Endometrial microvascular endothelial cells (primary cell): ENCODE measurements around the gene PRKD2. TPM values are rescaled to one million over a fixed set of nuclear protein-coding genes. Genes with fewer than 3 reads are reported as not detected.

ENCODE experiments used
- in situ Hi-C: cut with HindIII; loops from 2 replicates; pipeline ENCODE4 v1.10.0; 2017; ENCODE audit warnings: low sequenced_read_pairs, low pct_unique_long_range_greater_than_20kb; ENCODE audit errors: inconsistent ontology term
- total RNA-seq: library from RNA; depleted of rRNA; stranded (reverse); fragments of >200 nt; gene quantifications from one replicate; pipeline ENCODE4 v1.2.3, GENCODE V29; 2015; ENCODE audit errors: inconsistent ontology term

Gene PRKD2
- total RNA-seq, 1 donor from 2014 or later: 30.9 TPM

DNA sequence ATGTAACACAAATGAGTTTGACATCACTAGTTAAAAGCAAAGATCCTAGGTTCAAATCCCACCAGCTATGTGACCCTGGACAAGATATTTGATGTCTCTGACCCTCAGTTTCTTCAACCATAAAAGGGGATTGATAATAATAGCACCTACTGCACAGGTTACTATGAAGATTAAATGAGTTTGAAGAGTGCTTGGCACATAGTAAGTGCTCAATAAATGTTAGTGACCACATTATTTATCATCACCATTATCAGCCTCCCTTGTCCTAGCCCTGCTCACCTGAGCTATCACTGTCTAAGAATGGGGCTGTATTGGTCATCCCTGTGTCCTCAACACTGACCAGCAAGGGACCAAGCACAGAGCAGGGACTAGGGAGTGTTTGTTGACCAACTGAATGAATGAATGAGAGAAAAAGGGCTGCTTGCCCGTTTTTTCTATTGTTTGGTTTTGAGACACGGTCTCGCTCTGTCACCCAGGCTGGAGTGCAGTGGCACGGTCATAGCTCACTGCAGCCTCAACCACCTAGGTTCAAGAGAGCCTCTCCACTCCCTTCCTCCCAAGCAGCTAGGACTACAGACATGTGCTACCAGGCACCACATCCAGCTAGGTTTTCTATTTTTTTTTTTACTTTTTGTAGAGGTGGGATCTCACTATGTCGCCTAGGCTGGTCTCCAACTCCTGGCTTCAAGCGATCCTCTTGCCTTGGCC is 29.3 kb downstream of the PRKD2 start:
- in situ Hi-C loops: no loop called here

DNA sequence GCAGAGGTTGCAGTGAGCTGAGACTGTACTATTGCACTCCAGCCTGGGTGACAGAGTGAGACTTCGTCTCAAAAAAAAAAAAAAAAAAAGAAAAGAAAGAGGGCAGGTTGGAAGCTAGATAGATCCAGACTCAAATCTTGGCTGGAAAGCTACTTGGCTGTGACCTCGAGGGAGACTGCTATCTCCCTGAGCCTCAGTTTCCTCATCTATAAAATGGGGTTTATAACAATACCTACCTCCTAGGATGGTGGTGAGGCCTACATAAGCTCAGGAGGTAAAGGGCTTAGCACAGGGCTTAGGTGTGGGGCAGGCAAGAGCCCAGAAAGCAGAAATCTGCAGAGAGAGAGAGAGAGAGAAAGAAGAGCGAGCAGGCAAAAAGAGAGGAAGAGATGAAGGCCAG is 31.7 kb downstream of the PRKD2 start:
- in situ Hi-C loops: no loop called here

DNA sequence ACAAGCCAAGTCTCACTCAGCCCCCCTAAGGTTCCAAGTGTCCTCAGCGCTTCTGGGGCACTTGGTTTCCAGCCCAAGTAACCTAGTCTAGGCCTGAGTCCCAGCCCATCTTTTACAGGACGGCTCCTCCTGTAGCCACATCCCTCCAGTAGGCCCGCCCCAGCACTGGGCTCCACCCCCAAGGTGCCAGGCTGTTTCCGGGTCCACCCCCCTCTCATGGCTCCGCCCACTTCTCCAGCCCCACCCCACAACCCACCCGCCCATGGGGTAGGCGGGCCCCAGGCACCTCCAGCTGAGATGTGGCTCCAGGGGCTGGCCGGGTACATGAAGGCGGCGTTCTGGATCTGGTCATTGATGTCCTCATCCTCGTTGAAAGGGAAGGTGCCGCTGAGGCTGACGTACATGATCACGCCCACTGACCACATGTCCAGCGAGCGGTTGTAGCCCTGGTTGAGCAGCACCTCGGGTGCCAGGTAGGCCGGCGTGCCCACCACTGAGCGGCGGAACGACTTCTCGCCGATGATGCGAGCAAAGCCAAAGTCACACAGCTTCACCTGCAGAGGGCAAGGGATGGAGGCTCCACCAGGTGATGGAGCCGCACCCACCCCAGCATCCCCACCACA is 38.7 kb downstream of the PRKD2 start:
- in situ Hi-C loops: no loop called here

DNA sequence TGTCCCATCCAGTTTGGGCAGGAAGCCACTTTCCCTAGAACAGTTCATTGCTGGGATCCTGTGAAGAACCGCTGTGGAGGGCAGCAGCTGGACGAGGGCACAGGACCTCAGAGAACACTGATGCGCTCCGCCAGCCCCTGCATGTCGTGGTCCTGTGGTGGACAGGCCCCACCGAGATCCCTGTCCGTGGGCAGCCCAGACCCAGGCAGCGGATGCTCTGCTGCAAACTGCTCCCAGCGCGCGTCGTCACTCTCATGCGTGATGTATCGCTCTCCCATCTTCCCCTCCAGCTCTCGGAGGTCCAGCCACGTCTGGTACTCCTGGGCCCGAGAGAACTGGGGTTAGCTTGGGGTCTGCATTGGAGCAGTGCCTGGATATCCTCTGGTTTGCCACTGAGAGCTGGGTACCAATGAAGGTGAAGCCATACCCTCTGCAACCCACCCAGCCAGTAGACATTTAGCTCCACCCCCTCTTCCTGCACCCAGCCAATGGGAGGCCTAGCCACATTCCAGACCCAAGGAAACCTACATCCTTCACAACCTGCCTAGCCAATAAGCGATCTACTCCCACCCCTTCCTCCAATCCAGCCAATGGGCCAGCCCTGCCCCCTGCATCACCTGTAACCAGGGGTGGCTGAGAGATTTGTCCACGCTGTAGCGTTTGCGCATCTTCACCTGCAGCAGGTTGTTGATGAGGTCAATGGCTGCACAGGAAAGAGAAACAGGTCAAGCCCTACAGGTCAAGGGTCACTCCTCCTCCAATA is 42.3 kb downstream of the PRKD2 start:
- in situ Hi-C loops: no loop called here

DNA sequence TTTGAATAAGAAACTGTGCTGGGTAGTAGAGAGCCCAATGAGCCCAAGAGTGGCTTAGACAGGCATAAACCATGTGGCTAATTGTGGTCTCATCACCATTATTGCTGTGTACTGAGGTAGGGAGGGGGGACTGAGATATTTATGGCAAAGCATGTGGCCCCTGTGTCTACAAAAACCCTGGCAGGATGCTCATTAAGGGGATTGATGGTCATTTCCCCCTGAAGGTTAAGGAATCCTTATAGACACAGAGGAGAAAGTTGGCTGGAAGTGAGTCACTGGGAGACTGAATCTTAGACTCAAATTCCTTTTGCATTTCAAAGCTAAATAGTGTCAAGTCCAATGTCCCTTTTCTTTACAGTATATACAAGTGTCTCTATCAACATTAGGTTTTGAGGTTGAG is 46.1 kb downstream of the PRKD2 start:
- in situ Hi-C loops: no loop called here

DNA sequence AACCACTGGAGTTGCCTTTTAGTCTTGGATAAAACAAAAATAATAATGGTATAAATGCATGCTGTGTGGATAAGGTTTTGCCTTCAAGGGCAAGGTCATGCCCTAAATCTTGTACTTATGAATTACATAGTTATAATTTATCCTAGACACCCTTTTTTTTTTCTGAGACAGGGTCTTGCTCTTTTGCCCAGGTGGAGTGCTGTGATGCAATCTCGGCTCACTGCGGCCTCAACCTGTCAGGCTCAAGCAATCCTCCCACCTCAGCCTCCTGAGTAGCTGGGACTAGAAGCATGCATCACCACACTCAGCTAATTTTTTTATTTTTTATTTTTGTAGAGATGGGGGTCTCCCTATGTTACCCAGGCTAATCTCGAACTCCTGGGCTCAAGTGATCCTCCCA is 48.3 kb downstream of the PRKD2 start:
- in situ Hi-C loops: no loop called here

DNA sequence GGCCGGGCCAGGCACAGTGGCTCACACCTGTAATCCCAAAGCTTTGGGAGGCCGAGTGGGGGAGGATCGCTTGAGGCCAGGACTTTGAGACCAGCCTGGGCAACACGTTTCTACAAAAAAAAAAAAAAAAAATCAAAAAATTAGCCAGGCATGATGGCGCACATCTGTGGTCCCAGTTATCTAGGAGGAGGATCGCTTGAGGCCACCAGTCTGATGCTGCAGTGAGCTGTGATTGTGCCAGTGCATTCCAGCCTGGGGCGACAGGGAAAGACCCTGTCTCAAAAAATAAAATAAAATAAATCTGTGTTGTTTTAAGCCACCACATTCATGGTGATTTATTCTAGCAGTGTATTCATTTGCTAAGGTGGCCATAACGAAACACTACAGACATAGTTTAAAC is 51.8 kb downstream of the PRKD2 start:
- in situ Hi-C loops: no loop called here

DNA sequence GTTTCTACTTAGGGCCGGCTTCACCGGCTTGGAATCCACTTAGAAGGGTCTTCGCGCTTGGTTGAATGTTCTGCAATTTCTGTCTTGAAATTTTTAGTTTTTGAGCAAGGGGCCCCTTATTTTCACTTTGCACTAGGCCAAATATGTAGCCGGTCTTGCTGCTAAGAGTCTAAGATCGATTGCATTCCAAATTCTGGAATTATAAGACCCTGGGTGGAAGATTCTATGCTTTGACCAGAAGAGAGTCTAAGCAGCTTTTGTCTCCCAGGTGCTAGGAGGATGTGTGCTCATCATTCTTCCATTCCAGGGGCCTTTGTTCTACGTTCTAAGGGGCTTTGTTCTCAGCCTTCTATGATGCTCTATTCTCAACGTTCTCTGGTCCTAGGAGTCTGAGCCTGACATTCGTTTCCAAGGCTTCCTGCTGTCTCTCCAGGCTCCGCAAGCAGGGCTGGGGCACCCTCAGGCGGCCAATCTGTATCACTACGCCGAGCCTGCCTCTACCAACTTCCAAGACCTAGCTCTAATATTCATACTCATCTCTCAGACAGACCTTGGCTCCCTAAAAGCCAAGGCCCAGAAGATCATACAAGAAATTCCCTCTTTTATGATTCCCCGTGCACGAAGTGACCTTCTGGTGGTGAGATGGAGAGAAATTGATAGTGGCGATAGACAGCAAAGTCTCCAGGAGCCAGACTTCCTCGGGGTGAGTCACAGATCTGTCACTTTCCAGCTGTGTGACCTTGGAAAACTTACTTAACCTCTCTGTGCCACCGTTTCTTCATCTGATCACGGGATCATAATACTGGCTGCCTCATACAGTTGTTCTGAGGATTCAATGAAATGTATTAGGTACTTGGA is 55.0 kb downstream of the PRKD2 start:
- in situ Hi-C loops: no loop called here

DNA sequence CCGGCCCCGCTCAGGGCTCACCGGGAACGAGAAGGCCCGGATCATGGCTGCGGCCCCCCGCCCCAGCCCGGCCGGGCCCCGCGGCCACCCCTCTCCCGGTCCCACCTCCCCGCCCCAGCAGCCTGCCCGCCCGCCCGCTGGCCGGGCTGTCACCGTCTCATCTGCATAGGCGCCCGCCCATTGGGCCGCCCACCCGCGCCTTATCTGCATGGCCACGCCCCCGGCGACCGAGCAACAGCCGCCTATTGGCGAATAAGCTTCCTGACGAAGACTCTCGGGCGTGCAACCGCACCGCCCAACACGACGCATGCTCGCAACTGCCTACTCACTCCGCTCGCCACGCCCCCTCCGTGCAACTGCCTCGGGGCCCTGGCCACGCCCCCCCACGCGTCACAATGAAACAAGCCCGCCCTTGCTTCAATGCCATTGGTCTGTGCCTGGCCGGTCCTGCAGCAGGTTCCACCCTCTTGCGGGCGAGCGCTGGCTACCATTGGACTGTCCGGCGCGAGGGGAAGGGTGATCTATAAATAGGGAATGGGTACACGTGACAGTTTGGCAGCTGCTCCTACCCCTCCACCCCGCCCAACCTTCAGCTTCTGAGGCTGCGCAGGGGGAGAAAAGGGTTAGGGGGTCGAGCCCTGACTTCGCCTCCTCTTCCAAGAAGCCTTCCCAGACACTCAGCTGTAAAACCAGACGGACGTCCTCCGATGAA is 55.7 kb downstream of the PRKD2 start, which contains the start of gene DACT3:
Gene DACT3 (minus strand): TSS at position 163 of the 712 bp plus-strand sequence. CDS start 118 bp downstream, at position 45.
- in situ Hi-C loops: no loop called here

DNA sequence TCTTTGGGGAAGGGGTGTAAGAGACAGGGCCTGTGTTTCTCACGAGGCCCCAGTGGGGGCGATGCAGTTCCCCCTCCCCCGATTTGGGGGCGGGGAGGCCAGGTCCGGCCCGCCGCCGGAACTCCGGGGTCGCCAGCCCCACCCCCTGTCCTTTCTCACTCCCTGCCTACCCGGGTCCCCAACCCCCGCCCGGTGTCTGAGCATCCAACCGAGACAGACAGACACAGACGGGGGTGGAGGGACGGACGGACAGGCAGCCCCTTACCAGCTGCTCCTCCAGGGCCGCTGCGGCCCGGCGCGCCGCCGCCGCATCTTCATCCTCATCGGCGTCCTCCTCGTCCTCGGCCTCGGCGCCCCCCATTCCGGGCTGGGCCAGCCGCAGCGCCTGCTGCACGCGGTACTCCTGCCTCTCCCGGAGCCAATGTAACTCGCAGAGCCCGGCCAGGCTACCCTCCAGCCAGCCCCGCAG is 56.3 kb downstream of the PRKD2 start:
- in situ Hi-C loops: no loop called here

DNA sequence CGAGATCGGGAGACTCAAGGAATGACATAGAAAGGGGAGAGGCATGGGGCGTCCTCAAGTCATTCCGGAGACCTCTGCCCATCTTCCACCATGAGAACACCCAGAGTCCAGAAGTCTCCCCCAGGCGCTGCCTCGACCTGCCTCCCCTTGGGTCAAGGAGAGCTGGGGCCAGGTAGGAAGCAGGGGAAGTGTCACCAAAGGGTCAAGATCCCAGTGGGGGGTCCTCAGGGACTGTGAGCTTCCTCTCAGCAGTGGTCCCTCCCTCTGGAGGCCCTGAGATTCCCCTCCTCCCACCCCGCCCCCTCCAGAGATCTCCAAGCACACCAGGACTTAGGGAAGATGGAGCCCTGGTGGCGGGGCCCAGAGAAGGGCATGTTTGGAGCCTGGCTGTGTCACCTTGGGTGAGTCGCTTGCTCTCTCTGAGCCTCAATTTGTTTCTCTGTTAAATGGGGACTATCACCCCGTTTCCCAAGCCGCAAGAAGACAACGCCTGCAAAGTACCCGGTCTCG is 56.9 kb downstream of the PRKD2 start:
- in situ Hi-C loops: no loop called here

DNA sequence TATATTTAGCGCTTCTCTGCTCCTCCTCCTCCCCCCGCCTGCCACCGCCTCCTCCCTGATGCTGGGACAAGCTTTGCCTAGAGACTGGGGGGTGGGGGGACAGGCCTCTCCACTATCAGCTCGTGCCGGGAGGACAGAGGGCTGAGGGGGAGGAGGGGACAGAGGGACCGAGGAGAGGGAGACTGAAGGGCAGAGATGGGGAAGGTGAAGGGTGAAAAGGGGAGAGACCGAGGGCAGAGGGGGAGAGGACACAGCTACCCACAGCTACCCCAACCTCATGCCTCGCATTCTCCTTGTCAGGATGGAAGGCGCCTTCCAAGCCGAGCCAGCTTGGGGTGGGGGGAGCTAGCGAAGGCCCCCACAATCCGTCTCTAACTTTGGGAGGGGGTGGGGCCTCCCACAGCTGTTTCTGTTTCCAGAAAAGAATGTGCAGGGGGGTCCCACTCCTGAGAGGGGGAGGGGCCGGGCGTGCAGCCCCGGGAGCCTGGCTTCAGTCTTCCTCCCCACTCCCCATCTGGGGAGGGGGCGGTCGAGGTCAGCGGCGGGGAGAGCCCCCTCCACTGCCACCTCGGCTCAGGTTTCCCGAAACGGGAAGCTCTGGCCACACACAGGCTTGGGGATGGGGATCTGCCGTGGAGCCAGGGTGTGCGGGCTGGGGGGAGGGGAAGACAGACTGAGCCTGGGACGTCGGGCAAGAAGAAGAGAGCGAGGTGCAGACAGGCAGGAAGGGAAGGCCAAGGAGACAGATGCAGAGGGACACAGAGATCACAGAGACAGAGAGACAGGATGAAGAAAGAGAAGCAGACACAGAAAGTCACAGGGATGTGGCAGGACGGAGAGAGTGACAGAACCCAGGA is 57.5 kb downstream of the PRKD2 start:
- in situ Hi-C loops: no loop called here

DNA sequence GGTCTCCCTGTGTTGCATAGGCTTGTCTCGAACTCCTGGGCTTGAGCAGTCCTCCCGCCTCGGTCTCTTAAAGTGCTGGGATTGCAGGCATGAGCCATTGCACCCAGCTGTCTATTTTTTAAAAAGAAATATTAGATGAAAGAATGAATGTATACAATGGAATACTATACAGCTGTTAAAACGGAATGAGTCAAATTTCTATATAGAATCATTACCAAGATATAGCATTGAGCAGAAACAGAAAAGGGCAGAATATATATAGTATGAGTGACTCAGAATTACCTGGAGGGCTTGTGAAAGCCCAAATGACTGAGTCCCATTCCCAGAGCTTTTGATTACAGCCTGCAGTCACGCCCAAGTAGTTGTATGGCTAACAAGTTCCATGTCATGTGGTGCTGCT is 60.4 kb downstream of the PRKD2 start:
- in situ Hi-C loops: no loop called here

DNA sequence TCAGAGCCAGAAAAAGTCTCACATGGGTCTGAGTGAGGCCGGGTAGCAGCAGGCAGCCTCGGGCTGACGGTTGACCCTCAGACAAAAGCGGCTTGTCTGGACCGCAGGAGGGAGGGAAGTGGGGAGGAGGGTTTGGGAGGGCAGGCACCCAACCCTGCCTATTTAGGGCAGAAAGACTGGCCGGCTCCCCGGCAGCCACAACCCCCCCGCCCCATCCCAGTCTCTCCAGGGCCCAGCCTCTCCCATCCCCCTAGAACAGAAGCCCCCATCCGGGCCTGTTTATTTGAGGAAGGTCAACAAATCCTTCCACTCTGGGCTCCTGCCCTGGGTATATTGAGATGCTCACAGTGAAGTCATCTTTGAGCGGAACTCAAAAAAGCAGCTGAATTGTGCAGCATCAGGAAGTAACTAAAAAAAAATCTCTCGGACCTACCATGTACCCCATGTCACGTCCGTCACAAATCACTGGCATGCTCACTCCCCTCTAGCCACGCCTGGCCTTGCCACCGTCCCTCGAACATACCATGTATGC is 62.2 kb downstream of the PRKD2 start:
- in situ Hi-C loops: no loop called here

DNA sequence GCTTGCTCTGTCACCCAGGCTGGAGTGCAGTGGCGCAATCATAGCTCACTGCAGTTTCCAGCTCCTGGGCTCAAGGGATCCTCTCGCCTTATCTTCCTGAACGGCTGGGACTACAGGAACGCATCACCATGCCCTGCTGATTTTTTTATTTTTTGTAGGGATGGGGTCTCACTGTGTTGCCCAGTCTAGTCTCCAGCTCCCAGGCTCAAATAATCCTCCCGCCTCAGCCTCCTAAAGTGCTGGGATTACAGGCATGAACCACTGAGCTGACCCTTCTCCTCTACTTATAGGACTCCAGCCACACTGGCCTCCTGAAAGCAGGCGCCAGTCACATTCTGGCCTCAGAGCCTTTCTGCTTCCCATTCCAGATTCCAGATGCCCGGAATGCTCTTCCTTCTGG is 66.5 kb downstream of the PRKD2 start:
- in situ Hi-C loops: no loop called here

DNA sequence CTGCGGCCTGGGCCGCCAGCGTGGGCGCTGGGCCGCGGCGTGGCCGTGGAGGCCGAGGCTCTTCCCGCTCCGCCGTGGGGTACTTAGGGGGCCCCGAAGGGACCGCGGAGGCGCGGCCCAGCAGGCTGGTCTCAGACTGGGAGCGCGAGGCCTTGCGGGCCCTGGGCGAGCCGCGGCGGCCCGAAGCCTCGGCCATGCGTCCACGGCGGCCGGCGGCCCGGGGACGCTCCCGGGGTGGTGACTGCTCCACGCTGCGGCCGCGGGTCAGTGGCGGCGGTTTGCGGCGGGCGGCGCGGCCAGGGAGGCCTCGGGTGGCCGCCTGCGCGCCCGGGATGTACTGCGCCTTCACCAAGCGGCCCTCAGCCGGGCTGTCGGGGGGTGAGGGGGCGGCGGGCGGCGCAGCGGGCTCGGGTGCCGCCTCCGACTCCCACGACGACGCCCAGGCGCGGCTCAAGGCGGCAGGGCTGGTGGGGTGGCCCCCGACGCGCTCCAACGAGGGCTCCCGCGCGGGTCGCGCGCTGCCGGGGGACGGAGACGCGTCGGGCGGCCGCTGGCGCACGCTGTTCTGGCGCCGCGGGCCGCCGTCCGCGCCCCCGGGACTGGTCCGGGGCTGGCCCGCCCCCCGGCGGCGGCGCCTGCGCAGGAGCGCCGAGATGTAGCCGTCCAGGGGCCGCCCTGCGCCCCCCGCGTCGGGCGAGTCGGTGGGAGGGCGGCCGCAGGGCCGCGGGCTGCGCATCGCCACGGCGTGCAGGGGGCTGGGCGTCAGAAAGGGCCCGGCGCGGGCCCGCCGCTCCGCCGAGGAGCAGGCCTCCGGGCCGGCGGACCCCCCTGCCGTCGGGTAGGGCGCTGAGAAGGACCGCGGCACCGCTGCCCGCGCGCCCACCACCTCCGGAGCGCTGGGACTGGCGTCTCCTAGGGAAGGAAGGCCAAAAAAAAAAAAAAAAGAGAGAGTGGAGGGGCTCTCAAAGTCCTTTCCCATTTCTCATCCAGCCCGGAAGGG is 67.7 kb downstream of the PRKD2 start:
- in situ Hi-C loops: no loop called here
